T-helper 1 cell treated with Interleukin-12 subunit alpha and Interleukin-12 subunit beta and Interleukin-4 antibody, amounts not matched to agents 30 μg/mL and 1 μg/mL, for 36 hours (primary cell): Measurements from ENCODE around the gene C16orf95.

Experiments used
- H3K27ac Mint-ChIP-seq: one replicate; pipeline ENCODE4 v1.8.0; 2021; ENCODE audit warnings: mild to moderate bottlenecking, mixed read lengths
- H3K27me3 Mint-ChIP-seq: one replicate; pipeline ENCODE4 v1.8.0; 2021; ENCODE audit warnings: low read depth, mixed read lengths
- H3K36me3 Mint-ChIP-seq: one replicate; pipeline ENCODE4 v1.8.0; 2021; ENCODE audit warnings: low read depth, mixed read lengths
- H3K4me1 Mint-ChIP-seq: one replicate; pipeline ENCODE4 v1.8.0; 2021; ENCODE audit warnings: low read depth, mixed read lengths
- H3K4me3 Mint-ChIP-seq: one replicate; pipeline ENCODE4 v1.8.0; 2021; ENCODE audit warnings: mild to moderate bottlenecking, moderate library complexity, mixed read lengths
- H3K9me3 Mint-ChIP-seq: one replicate; pipeline ENCODE4 v1.8.0; 2021; ENCODE audit warnings: mixed read lengths

The C16orf95 gene

GRCh38 chr16:87320510-87321227 is 3.5 kb upstream of the C16orf95 start:
- Mint-ChIP-seq H3K27ac (no peak overlapping the region), H3K4me1 (peaks cover 15% of the 10 kb centered on the region), H3K9me3 (no peaks in the 10 kb centered on the region), H3K36me3 (peaks cover 4% of the 10 kb centered on the region), H3K4me3 (no peak overlapping the region), H3K27me3 (no peaks in the 10 kb centered on the region)

GRCh38 chr16:87319997-87320491 is 2.9 kb upstream of the C16orf95 start:
- Mint-ChIP-seq H3K4me1 (peaks cover 13% of the 10 kb centered on the region), H3K27me3 (no peaks in the 10 kb centered on the region), H3K27ac (no peak overlapping the region), H3K36me3 (peaks cover 4% of the 10 kb centered on the region), H3K4me3 (no peak overlapping the region), H3K9me3 (no peaks in the 10 kb centered on the region)

- Mint-ChIP-seq H3K36me3 (peaks cover 4% of the 10 kb centered on the region), H3K27me3 (no peaks in the 10 kb centered on the region), H3K4me3 (peak overlapping the region; percentile 90), H3K9me3 (no peaks in the 10 kb centered on the region), H3K4me1 (peaks cover 13% of the 10 kb centered on the region), H3K27ac (peak overlapping the region; percentile 96)
Measured at GRCh38 chr16:87319011-87319410, 1.8 kb upstream of the C16orf95 start.

- Mint-ChIP-seq H3K9me3 (no peaks in the 10 kb centered on the region), H3K4me1 (peaks cover 13% of the 10 kb centered on the region), H3K27ac (peak overlapping the region; percentile 96), H3K36me3 (peaks cover 4% of the 10 kb centered on the region), H3K4me3 (peak overlapping the region; percentile 90), H3K27me3 (no peaks in the 10 kb centered on the region)
Measured at GRCh38 chr16:87317750-87318644, 805 bp upstream of the C16orf95 start.

- Mint-ChIP-seq H3K4me1 (peaks cover 13% of the 10 kb centered on the region), H3K9me3 (no peaks in the 10 kb centered on the region), H3K27me3 (no peaks in the 10 kb centered on the region), H3K27ac (peak overlapping the region; percentile 96), H3K36me3 (peaks cover 4% of the 10 kb centered on the region), H3K4me3 (peak overlapping the region; percentile 90)
Measured at GRCh38 chr16:87316450-87316922, 706 bp downstream of the C16orf95 start.

- Mint-ChIP-seq H3K9me3 (no peaks in the 10 kb centered on the region), H3K27me3 (no peaks in the 10 kb centered on the region), H3K4me3 (no peak overlapping the region), H3K36me3 (peaks cover 4% of the 10 kb centered on the region), H3K27ac (no peak overlapping the region), H3K4me1 (peaks cover 13% of the 10 kb centered on the region)
Measured at GRCh38 chr16:87314990-87315420, 2.2 kb downstream of the C16orf95 start.

- H3K4me1 Mint-ChIP-seq = peaks cover 9% of the 10 kb centered on the region
- no peaks in the 10 kb centered on the region for H3K9me3 Mint-ChIP-seq
- peaks cover 3% of the 10 kb centered on the region for H3K36me3 Mint-ChIP-seq
- no peak overlapping the region for H3K27ac Mint-ChIP-seq
- H3K27me3 Mint-ChIP-seq = no peaks in the 10 kb centered on the region
- H3K4me3 Mint-ChIP-seq = no peak overlapping the region
Measured at GRCh38 chr16:87312008-87312407, 5.2 kb downstream of the C16orf95 start.

- Mint-ChIP-seq H3K9me3 (no peaks in the 10 kb centered on the region), H3K4me3 (no peak overlapping the region), H3K27ac (no peak overlapping the region), H3K27me3 (no peaks in the 10 kb centered on the region), H3K36me3 (peaks cover 3% of the 10 kb centered on the region), H3K4me1 (peaks cover 6% of the 10 kb centered on the region)
Measured at GRCh38 chr16:87311387-87311786, 5.8 kb downstream of the C16orf95 start.

- Mint-ChIP-seq H3K4me1 (peaks cover 6% of the 10 kb centered on the region), H3K27ac (no peak overlapping the region), H3K27me3 (no peaks in the 10 kb centered on the region), H3K4me3 (no peak overlapping the region), H3K36me3 (peaks cover 3% of the 10 kb centered on the region), H3K9me3 (no peaks in the 10 kb centered on the region)
Measured at GRCh38 chr16:87310610-87311009, 6.6 kb downstream of the C16orf95 start.

GRCh38 chr16:87309620-87310525 is 7.3 kb downstream of the C16orf95 start:
- Mint-ChIP-seq H3K4me3 (no peak overlapping the region), H3K27ac (peak overlapping the region; percentile 57), H3K27me3 (no peaks in the 10 kb centered on the region), H3K36me3 (peaks cover 3% of the 10 kb centered on the region), H3K4me1 (peaks cover 9% of the 10 kb centered on the region), H3K9me3 (no peaks in the 10 kb centered on the region)

GRCh38 chr16:87308826-87309225 is 8.4 kb downstream of the C16orf95 start:
- peaks cover 20% of the 10 kb centered on the region for H3K4me1 Mint-ChIP-seq
- H3K36me3 Mint-ChIP-seq = peaks cover 3% of the 10 kb centered on the region
- H3K4me3 Mint-ChIP-seq = no peak overlapping the region
- H3K27ac Mint-ChIP-seq = peak overlapping the region; percentile 57
- no peaks in the 10 kb centered on the region for H3K27me3 Mint-ChIP-seq
- no peaks in the 10 kb centered on the region for H3K9me3 Mint-ChIP-seq

GRCh38 chr16:87306516-87306915 is 10.7 kb downstream of the C16orf95 start:
- Mint-ChIP-seq H3K27me3 (no peaks in the 10 kb centered on the region), H3K4me3 (no peak overlapping the region), H3K9me3 (no peaks in the 10 kb centered on the region), H3K36me3 (peaks cover 5% of the 10 kb centered on the region), H3K4me1 (peaks cover 32% of the 10 kb centered on the region), H3K27ac (no peak overlapping the region)

- Mint-ChIP-seq H3K4me3 (no peak overlapping the region), H3K36me3 (peaks cover 5% of the 10 kb centered on the region), H3K4me1 (peaks cover 32% of the 10 kb centered on the region), H3K27me3 (no peaks in the 10 kb centered on the region), H3K27ac (no peak overlapping the region), H3K9me3 (no peaks in the 10 kb centered on the region)
Measured at GRCh38 chr16:87305505-87306391, 11.4 kb downstream of the C16orf95 start.
